IMR-90 (cell line): ENCODE results near the gene GADD45A. TPM values are rescaled to one million over a fixed set of nuclear protein-coding genes. Genes with fewer than 3 reads are reported as not detected.

Experiments
- ATAC-seq: fragments of 200-7000 bp; cut with Tn5 transposase; 2 replicates; pipeline ENCODE4 v1.9.1; 2020; ENCODE audit warnings: low read depth, mild to moderate bottlenecking, moderate library complexity
- BruUV-seq: library from RNA; stranded (reverse); fragments of 400-500 nt; replicated peaks from 2 replicates; lab custom pipeline; 2021; lab: Mats Ljungman, UMichigan
- CTCF ChIA-PET: fragments of 300-600 bp; formaldehyde crosslinking; extraction: SDS; loops from one replicate; lab custom pipeline; 2021; ENCODE audit warnings: antibody characterized with exemption; lab: Yijun Ruan, JAX
- POLR2A ChIA-PET: fragments of 300-600 bp; sonication (Branson Sonifier 250); formaldehyde crosslinking; loops from one replicate; lab custom pipeline; 2022; ENCODE audit warnings: antibody characterized with exemption; ENCODE audit not compliant: unreplicated experiment; lab: Charles Lee
- DNase-seq: peaks from one replicate; pipeline ENCODE4 v3.0.0; 2013
- H2AFZ ChIP-seq: replicated peaks from 2 replicates; pipeline ENCODE3; 2013; ENCODE audit warnings: low read length, mild to moderate bottlenecking; ENCODE audit not compliant: poor library complexity
- H2AK5ac ChIP-seq: 2 replicates; pipeline ENCODE4 v1.6.1; 2013; ENCODE audit warnings: low read depth, low read length, inconsistent platforms
- H2AK9ac ChIP-seq: replicated peaks from 2 replicates; pipeline ENCODE3; 2013; ENCODE audit warnings: mild to moderate bottlenecking, low read depth, low read length, moderate library complexity; ENCODE audit not compliant: poor library complexity
- H2BK120ac ChIP-seq: 2 replicates; pipeline ENCODE4 v1.6.1; 2013; ENCODE audit warnings: low read depth, low read length, inconsistent platforms
- H2BK15ac ChIP-seq: 3 replicates; pipeline ENCODE4 v1.6.1; 2013; ENCODE audit warnings: low read depth, low read length, inconsistent platforms
- H2BK20ac ChIP-seq: 2 replicates; pipeline ENCODE4 v1.6.1; 2013; ENCODE audit warnings: low read depth, mild to moderate bottlenecking, inconsistent platforms, low read length, moderate library complexity
- H2BK5ac ChIP-seq: 2 replicates; pipeline ENCODE4 v1.6.1; 2013; ENCODE audit warnings: mild to moderate bottlenecking, low read depth, low read length, inconsistent platforms; ENCODE audit not compliant: poor library complexity, severe bottlenecking
- H3K14ac ChIP-seq: replicated peaks from 2 replicates; pipeline ENCODE4 v1.6.1; 2013; ENCODE audit warnings: low read depth, low read length, inconsistent platforms
- H3K18ac ChIP-seq: 2 replicates; pipeline ENCODE4 v1.6.1; 2013; ENCODE audit warnings: low read depth, low read length, control low read depth
- H3K23ac ChIP-seq: 2 replicates; pipeline ENCODE4 v1.6.1; 2013; ENCODE audit warnings: low read depth, low read length, inconsistent platforms
- H3K27ac ChIP-seq: 2 replicates; pipeline ENCODE4 v1.5.1; 2013; ENCODE audit warnings: mild to moderate bottlenecking, control low read depth, low read length; ENCODE audit not compliant: insufficient read depth
- H3K27me3 ChIP-seq: 2 replicates; pipeline ENCODE4 v1.6.1; 2013; ENCODE audit warnings: low read length; ENCODE audit not compliant: control insufficient read depth, insufficient read depth
- H3K36me3 ChIP-seq: 2 replicates; pipeline ENCODE4 v1.6.1; 2013; ENCODE audit warnings: low read length, mixed read lengths; ENCODE audit not compliant: control insufficient read depth, insufficient read depth
- H3K4ac ChIP-seq: 2 replicates; pipeline ENCODE4 v1.6.1; 2013; ENCODE audit warnings: low read depth, low read length, inconsistent platforms
- H3K4me1 ChIP-seq: 2 replicates; pipeline ENCODE4 v1.6.1; 2013; ENCODE audit warnings: low read length, mixed read lengths; ENCODE audit not compliant: control insufficient read depth, insufficient read depth
- H3K4me2 ChIP-seq: 2 replicates; pipeline ENCODE4 v1.6.1; 2013; ENCODE audit warnings: low read depth, mild to moderate bottlenecking, control low read depth, low read length, moderate library complexity
- H3K4me3 ChIP-seq: 2 replicates; pipeline ENCODE4 v1.5.1; 2013; ENCODE audit warnings: low read depth, mild to moderate bottlenecking, control low read depth, low read length, moderate library complexity; ENCODE audit not compliant: insufficient read depth
- H3K56ac ChIP-seq: 2 replicates; pipeline ENCODE4 v1.6.1; 2013; ENCODE audit warnings: low read length, inconsistent platforms; ENCODE audit not compliant: insufficient read depth; ENCODE audit errors: extremely low read depth
- H3K79me1 ChIP-seq, 2 experiments: 2 replicates each; pipeline ENCODE4 v1.6.1; 2013; ENCODE audit warnings: low read length in 2 of 2, inconsistent platforms in 1 of 2, low read depth in 1 of 2
- H3K9ac ChIP-seq: 2 replicates; pipeline ENCODE4 v1.6.1; 2013; ENCODE audit warnings: low read depth, low read length, control low read depth
- H3K9me1 ChIP-seq: 2 replicates; pipeline ENCODE4 v1.6.1; 2013; ENCODE audit warnings: low read length, inconsistent platforms; ENCODE audit not compliant: insufficient read depth
- H3K9me3 ChIP-seq: 2 replicates; pipeline ENCODE4 v1.6.1; 2013; ENCODE audit warnings: low read length; ENCODE audit not compliant: control insufficient read depth, insufficient read depth
- H4K20me1 ChIP-seq: 2 replicates; pipeline ENCODE4 v1.6.1; 2013; ENCODE audit warnings: low read length, inconsistent platforms; ENCODE audit not compliant: insufficient read depth
- H4K5ac ChIP-seq: 2 replicates; pipeline ENCODE4 v1.6.1; 2013; ENCODE audit warnings: mild to moderate bottlenecking, low read depth, low read length, control low read depth
- H4K8ac ChIP-seq, 2 experiments: 2 replicates each; pipeline ENCODE4 v1.6.1; 2013; ENCODE audit warnings: low read depth in 2 of 2, low read length in 2 of 2, control low read depth in 1 of 2, inconsistent platforms in 1 of 2
- H4K91ac ChIP-seq: 2 replicates; pipeline ENCODE4 v1.6.1; 2013; ENCODE audit warnings: low read depth, low read length, inconsistent platforms; ENCODE audit not compliant: insufficient read depth
- CEBPB ChIP-seq: IDR thresholded peaks from 2 replicates; pipeline ENCODE4 v1.6.1; 2012; ENCODE audit warnings: low read depth, low read length, improper control_type of control experiment
- CHD1 ChIP-seq: IDR thresholded peaks from 2 replicates; pipeline ENCODE4 v1.6.1; 2012; ENCODE audit warnings: low read depth, low read length, improper control_type of control experiment
- CTCF ChIP-seq: conservative IDR thresholded peaks from 2 replicates; pipeline ENCODE4 v1.5.1; 2012; ENCODE audit warnings: mild to moderate bottlenecking, low read depth, low read length, improper control_type of control experiment
- FOS ChIP-seq: fragments of 150-350 bp; IDR thresholded peaks from 2 replicates; pipeline ENCODE4 v1.6.1; 2016; ENCODE audit warnings: low read depth, low read length
- MAFK ChIP-seq: IDR thresholded peaks from 2 replicates; pipeline ENCODE4 v1.6.1; 2012; ENCODE audit warnings: low read depth, low read length, improper control_type of control experiment
- MAZ ChIP-seq: IDR thresholded peaks from 2 replicates; pipeline ENCODE4 v1.6.1; 2012; ENCODE audit warnings: low read depth, mild to moderate bottlenecking, low read length, improper control_type of control experiment, moderate library complexity, borderline replicate concordance
- MXI1 ChIP-seq: IDR thresholded peaks from 2 replicates; pipeline ENCODE4 v1.6.1; 2012; ENCODE audit warnings: low read depth, mild to moderate bottlenecking, low read length, moderate library complexity, borderline replicate concordance
- POLR2A ChIP-seq: IDR thresholded peaks from 2 replicates; pipeline ENCODE4 v1.6.1; 2012; ENCODE audit warnings: mild to moderate bottlenecking, low read depth, low read length
- RAD21 ChIP-seq: IDR thresholded peaks from 2 replicates; pipeline ENCODE4 v1.6.1; 2012; ENCODE audit warnings: low read length, improper control_type of control experiment
- SMC3 ChIP-seq: fragments of 150-350 bp; IDR thresholded peaks from 2 replicates; pipeline ENCODE4 v1.6.1; 2016; ENCODE audit warnings: low read depth, mild to moderate bottlenecking, antibody characterized with exemption, low read length, moderate library complexity
- WGBS, 2 experiments: methylation state at CpG; one replicate each; pipeline versions ENCODE4 v1.1.5 to v1.1.7; 2013; ENCODE audit warnings: missing lambda C conversion rate in 2 of 2; ENCODE audit not compliant: insufficient read length in 1 of 2; ENCODE audit errors: extremely low coverage in 2 of 2; 5-methylcytosine and 5-hydroxymethylcytosine counted together
- dilution Hi-C: fragments of 300-500 bp; cut with HindIII; formaldehyde crosslinking; loops from one replicate; pipeline ENCODE4 v1.14.3; 2018; ENCODE audit warnings: low sequenced_read_pairs; ENCODE audit not compliant: unreplicated experiment
- in situ Hi-C: fragments of 300-500 bp; cut with MboI; formaldehyde crosslinking; loops from 3 replicates; pipeline ENCODE4 v1.14.3; 2019; ENCODE audit warnings: low sequenced_read_pairs, inconsistent platforms, mixed read lengths
- intact Hi-C: fragments of 100-400 bp; cut with micrococcal nuclease; formaldehyde crosslinking; loops from 2 replicates; pipeline ENCODE4 v1.10.0; 2022
- polyA plus RNA-seq, 3 experiments: library from polyadenylated mRNA; depleted of rRNA; stranded (reverse); fragments of >200 nt; gene quantifications; 2 replicates each; pipeline ENCODE4 v1.2.3, GENCODE V29; 2012; ENCODE audit warnings: low replicate concordance in 1 of 3
- total RNA-seq: library from RNA; depleted of rRNA; stranded (reverse); fragments of >200 nt; gene quantifications from 2 replicates; pipeline ENCODE4 v1.2.3, GENCODE V29; 2012

GADD45A gene
- total and polyA plus RNA-seq, 2 of the 4 experiments (the other 2 are of a cell fraction) = 10.9 to 114 TPM

GRCh38 chr1:67636146-67636545, 48.9 kb upstream of the GADD45A start (continued):
- TF ChIP-seq MAFK = no peak
- TF ChIP-seq MXI1 = no peak
- TF ChIP-seq CHD1 = no peak

- no TSS peak for BruUV-seq
- Histone ChIP-seq H3K4me2 (no peak overlapping the region), H2BK15ac (no peak overlapping the region), H3K27ac (no peak overlapping the region), H3K4ac (no peak overlapping the region), H3K4me3 (no peak overlapping the region), H2AK9ac (no peak overlapping the region), H2BK120ac (no peak overlapping the region), H3K18ac (no peak overlapping the region), H2AK5ac (no peak overlapping the region), H4K8ac (no peak overlapping the region), H3K9me3 (no peaks in the 10 kb centered on the region), H3K23ac (no peak overlapping the region), H3K27me3 (no peaks in the 10 kb centered on the region), H2AFZ (no peak overlapping the region), H3K79me1 (no peaks in the 10 kb centered on the region), H3K36me3 (no peaks in the 10 kb centered on the region), H3K9ac (no peak overlapping the region), H2BK5ac (no peak overlapping the region), H3K56ac (no peak overlapping the region), H4K91ac (no peak overlapping the region), H3K14ac (no peak overlapping the region), H3K9me1 (no peaks in the 10 kb centered on the region), H4K5ac (no peak overlapping the region), H3K4me1 (no peaks in the 10 kb centered on the region), H2BK20ac (no peak overlapping the region), H4K20me1 (no peaks in the 10 kb centered on the region)
- no peak for DNase-seq
- in situ Hi-C loops (no loop called here), dilution Hi-C loops (no loop called here), intact Hi-C loops (no loop called here)
- WGBS, 2 experiments = 49% methylated on average over 4 of the region's 6 CpGs; no CpG with 5 or more reads in 1 of the 2 experiments
- no peak for TF ChIP-seq CTCF
- no peak for TF ChIP-seq MAZ
- no peak for TF ChIP-seq SMC3
- no peak for TF ChIP-seq MAFK
- TF ChIP-seq CEBPB = no peak
- no peak for TF ChIP-seq POLR2A
- no peak for TF ChIP-seq RAD21
- no peak for TF ChIP-seq FOS
- CTCF ChIA-PET = no interaction called here
- ATAC-seq = no peak
- POLR2A ChIA-PET = no interaction called here
Measured at GRCh38 chr1:67639361-67639760, 45.6 kb upstream of the GADD45A start.
